ENCODE results near the gene ZNF226. TPM values are rescaled to one million over a fixed set of nuclear protein-coding genes. Genes with fewer than 3 reads are reported as not detected.

Gene ZNF226
- total RNA-seq, 1 experiment from 2014 or later = 15.3 TPM

GRCh38 chr19:44142059-44142433 is 22.9 kb upstream of the ZNF226 start:
- Histone ChIP-seq H3K79me2 (ENCODE audit: insufficient read depth, low read length) (no peaks in the 10 kb centered on the region), H2BK12ac (ENCODE audit: insufficient read length, low read depth, low read length) (no peak overlapping the region), H3K9ac (ENCODE audit: extremely low read depth, insufficient read length, low read length) (peak overlapping the region; percentile 39), H2AK5ac (ENCODE audit: insufficient read length, low read length) (no peak overlapping the region), H4K20me1 (ENCODE audit: control insufficient read depth, insufficient read depth, insufficient read length) (no peaks in the 10 kb centered on the region), H3K4me2 (ENCODE audit: insufficient read depth, insufficient read length, low read length) (peak overlapping the region; percentile 58), H4K5ac (ENCODE audit: insufficient read length, low read depth, low read length) (no peak overlapping the region), H3K56ac (ENCODE audit: insufficient read length, low read depth, low read length) (no peak overlapping the region), H4K91ac (ENCODE audit: insufficient read length, low read depth, low read length) (no peak overlapping the region), H3K27me3 (ENCODE audit: insufficient read depth, low read length) (no peaks in the 10 kb centered on the region), H4K8ac (replicated peaks; ENCODE audit: insufficient read length, low read depth, low read length) (no peak overlapping the region), H2AFZ (ENCODE audit: low read length) (no peak overlapping the region), H3K23ac (ENCODE audit: insufficient read length, low read depth, low read length) (no peak overlapping the region), H3K27ac (ENCODE audit: insufficient read length, low read depth, low read length) (no peak overlapping the region), H2BK120ac (ENCODE audit: low read depth, low read length, poor library complexity, severe bottlenecking) (no peak overlapping the region), H3K23me2 (ENCODE audit: insufficient read length, low read depth, low read length, poor library complexity, severe bottlenecking) (peaks cover 10% of the 10 kb centered on the region), H3K4me1 (ENCODE audit: insufficient read depth, low read length) (no peaks in the 10 kb centered on the region), H3K18ac (ENCODE audit: insufficient read length, low read depth, low read length) (no peak overlapping the region), H2BK20ac (ENCODE audit: low read depth, low read length, poor library complexity, severe bottlenecking) (no peak overlapping the region), H2BK15ac (ENCODE audit: low read depth, low read length) (no peak overlapping the region), H3T11ph (ENCODE audit: low read length) (no peak overlapping the region), H3K79me1 (ENCODE audit: insufficient read depth, low read depth, low read length, poor library complexity, severe bottlenecking) (no peaks in the 10 kb centered on the region), H3K4ac (ENCODE audit: low read depth, low read length) (no peak overlapping the region), H3K9me3 (ENCODE audit: control insufficient read depth, low read depth, low read length) (no peaks in the 10 kb centered on the region), H3K14ac (ENCODE audit: insufficient read depth, low read length) (no peak overlapping the region), H2BK5ac (ENCODE audit: insufficient read length, low read length) (no peak overlapping the region)
- peaks cover 1 to 20% (median 6%) of the 10 kb centered on the region in 3 experiments; a peak in 4 of 7 replicates for H3K36me3 Mint-ChIP-seq (ENCODE audit: insufficient read depth in 1 of 3, low read depth in 3 of 3)
- no peaks in the 10 kb centered on the region for H3K9me3 Mint-ChIP-seq
- no peak overlapping the region; a peak in 1 of 7 replicates for H3K27ac Mint-ChIP-seq
- peaks cover under 1% of the 10 kb centered on the region; the same call in 1 of the 2 replicates for H3K27me3 Mint-ChIP-seq (ENCODE audit: low read depth)
- TF ChIP-seq, protein P1, sequence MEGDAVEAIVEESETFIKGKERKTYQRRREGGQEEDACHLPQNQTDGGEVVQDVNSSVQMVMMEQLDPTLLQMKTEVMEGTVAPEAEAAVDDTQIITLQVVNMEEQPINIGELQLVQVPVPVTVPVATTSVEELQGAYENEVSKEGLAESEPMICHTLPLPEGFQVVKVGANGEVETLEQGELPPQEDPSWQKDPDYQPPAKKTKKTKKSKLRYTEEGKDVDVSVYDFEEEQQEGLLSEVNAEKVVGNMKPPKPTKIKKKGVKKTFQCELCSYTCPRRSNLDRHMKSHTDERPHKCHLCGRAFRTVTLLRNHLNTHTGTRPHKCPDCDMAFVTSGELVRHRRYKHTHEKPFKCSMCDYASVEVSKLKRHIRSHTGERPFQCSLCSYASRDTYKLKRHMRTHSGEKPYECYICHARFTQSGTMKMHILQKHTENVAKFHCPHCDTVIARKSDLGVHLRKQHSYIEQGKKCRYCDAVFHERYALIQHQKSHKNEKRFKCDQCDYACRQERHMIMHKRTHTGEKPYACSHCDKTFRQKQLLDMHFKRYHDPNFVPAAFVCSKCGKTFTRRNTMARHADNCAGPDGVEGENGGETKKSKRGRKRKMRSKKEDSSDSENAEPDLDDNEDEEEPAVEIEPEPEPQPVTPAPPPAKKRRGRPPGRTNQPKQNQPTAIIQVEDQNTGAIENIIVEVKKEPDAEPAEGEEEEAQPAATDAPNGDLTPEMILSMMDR (conservative IDR thresholded peaks at IDR 0.05) = no peak
- peaks cover 10 to 11% of the 10 kb centered on the region in 2 experiments for H3K4me1 Mint-ChIP-seq
- DNase-seq = no peak
- no CpG with 5 or more reads among the region's 13 CpGs for WGBS (ENCODE audit: extremely low coverage, insufficient read length, low lambda C conversion rate)
- peak overlapping the region; percentile 95 to 96 for H3K4me3 Mint-ChIP-seq

Measured in H9 (cell line).